NCI-H446 (cell line): Measurements from ENCODE around the gene NUDT16.
"Not testable (repeated sequence)": the region's sequence is repeated elsewhere in the genome, so short reads cannot be mapped to it uniquely, and the experiment has no call there.

Experiments used
- DNase-seq, 2 experiments: peaks; one replicate each; lab custom pipeline; 2025; lab: John Stamatoyannopoulos, UW

Gene NUDT16

DNA sequence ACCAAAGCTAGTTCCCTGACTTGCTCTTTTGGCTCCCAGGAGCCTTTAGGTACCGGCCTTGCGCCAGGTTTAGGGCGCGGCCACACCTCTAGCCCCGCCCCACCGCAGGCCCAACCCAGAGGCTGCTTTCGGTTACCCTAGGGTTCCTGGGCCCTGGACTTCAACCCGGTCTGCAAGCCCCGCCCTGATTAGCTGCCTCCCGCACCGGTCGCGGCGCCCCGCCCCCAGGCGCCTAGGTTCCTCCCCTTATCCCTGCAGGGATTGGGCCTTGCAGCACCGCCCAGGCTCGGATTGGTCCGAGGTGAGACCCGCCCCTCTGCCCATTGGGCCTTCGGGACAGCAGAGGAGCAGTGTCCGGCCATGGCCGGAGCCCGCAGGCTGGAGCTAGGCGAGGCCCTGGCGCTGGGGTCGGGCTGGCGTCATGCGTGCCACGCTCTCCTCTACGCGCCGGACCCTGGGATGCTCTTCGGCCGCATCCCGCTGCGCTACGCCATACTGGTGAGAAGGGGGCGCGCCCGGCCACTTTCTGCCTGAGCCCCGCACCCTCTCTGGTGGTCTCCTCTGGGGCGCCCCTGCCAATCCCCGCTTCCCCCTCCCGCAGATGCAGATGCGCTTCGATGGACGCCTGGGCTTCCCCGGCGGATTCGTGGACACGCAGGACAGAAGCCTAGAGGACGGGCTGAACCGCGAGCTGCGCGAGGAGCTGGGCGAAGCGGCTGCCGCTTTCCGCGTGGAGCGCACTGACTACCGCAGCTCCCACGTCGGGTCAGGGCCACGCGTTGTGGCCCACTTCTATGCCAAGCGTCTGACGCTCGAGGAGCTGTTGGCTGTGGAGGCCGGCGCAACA, at the start of gene NUDT16:
TSS of gene NUDT16 (plus strand) at position 330 of the 847 bp plus-strand sequence. CDS start at position 361, 31 bp downstream.
- peak; percentile 91 to 98 for DNase-seq

GRCh38 chr3:131338948-131339640, 42.5 kb upstream of the NUDT16 start:
- no peak for DNase-seq

DNA sequence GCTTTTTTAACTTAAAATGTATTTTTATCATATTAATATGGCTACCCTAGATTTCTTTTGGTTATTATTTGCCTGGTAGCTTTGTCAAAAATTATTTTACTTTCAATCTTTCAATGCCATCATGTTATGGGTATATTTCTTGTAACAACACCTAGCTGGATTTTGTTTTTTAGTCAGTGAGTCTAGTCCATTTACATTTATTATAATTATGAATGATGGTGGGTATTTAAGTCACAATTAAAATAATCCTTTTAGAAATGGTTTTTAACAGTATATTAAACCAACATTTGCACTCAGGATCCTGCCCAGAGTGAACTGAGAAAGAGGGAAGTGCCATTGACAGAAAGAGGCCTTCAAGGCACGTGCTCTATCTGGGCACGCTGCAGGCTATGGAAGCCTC, 39.8 kb upstream of the NUDT16 start:
- DNase-seq = no peak

- DNase-seq = no peak
Measured at GRCh38 chr3:131348911-131349310, 32.7 kb upstream of the NUDT16 start.

DNA sequence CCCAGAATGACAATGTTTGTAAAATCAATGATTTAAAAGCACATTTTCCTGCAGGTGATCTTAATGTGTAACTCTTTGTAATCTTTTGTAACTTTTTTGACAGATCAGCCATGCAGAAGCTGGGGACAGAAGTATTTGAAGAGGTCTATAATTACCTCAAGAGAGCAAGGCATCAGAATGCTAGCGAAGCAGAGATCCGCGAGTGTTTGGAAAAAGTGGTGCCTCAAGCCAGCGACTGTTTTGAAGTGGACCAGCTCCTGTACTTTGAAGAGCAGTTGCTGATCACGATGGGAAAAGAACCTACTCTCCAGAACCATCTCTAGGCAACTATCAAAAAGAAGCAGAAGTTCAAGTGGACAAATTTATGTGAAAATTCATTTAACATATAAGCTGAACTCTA, 32.1 kb upstream of the NUDT16 start:
- DNase-seq = no peak

- DNase-seq = no peak
Measured at GRCh38 chr3:131349946-131350347, 31.6 kb upstream of the NUDT16 start.

GRCh38 chr3:131350506-131350905, 31.1 kb upstream of the NUDT16 start:
- no peak for DNase-seq

DNA sequence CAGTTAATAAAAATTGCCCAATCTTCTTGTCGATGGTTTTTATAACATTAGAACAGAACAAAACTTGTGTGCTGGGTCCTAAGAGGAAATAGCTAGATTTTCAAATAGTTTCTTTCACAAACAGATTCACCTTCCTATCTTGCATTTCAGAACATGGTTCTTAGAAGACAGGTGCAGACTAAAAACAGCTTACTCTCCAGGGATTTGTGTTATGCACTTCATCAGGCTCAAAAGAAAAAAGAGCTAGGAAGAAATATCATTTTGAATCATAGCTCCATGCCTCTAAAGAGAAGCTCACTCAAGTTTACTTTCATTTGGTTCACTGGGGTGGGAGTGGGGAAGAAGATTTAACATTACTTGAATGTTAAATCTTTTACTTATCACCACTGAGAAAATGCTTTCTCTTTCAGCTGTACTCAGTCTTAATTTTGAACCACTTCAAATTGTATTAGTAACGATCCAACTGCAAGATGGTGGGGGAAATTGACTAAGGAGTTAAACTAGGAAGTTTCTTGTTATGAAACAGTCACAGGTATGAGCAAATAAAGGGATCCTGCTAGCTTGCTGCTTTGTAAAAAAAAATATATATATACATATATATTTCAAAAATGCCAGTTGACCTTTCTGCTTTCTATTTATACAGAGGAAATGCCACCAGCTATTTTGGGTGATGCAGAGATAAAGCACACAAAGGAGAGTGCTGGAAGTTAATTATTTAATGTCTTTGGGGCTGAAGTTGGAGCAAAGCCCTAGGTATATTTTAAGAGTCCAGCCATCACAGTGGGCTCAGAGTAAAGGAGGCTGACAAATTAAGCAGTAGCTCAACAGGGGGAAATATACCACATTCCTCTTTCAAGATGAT, 28.3 kb upstream of the NUDT16 start:
- no peak for DNase-seq

DNA sequence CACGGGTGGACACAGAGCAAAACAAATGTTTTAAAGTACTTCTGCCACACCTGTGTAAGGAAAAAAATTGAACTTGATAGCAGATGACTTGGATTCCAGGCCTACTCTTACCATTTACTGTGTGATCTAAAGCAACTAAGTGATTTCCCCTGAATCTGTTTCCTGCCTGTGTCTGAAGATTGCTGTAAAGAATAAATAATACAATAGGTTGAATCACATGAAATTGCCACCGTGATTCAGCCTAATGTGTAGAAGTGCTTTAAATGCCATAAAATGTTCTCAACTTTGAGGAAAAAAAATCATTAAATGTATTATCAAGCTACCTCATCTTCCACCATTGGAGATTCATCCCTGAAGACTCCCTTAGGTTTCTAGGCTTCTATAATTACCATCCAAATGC, 27.6 kb upstream of the NUDT16 start:
- DNase-seq = no peak

- DNase-seq = no peak
Measured at GRCh38 chr3:131356006-131356595, 25.5 kb upstream of the NUDT16 start.

- DNase-seq = no peak
Measured at GRCh38 chr3:131357275-131357674, 24.3 kb upstream of the NUDT16 start.

- DNase-seq = no peak
Measured at GRCh38 chr3:131360191-131360755, 21.3 kb upstream of the NUDT16 start.

DNA sequence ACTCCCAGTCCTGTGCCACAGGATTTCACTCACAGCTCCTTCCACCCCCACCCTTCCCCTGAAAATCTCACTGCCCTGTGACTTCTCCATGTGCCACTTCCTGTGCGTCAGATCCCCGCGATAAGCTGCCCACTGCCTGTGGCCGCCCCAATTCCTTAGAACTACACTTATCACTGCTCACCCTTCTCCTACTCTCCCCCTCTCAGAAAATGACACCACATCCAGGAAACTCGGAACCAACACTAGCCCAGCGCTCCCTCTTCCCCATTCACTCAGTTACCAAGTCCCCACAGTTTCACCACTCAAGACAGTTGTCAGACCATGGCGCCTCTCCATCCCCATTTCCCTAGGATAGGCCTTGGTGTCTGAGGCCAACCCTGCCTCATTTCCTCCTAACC, 20.5 kb upstream of the NUDT16 start:
- DNase-seq = not testable (repeated sequence)

- no peak for DNase-seq
Measured at GRCh38 chr3:131361464-131362421, 19.8 kb upstream of the NUDT16 start.

DNA sequence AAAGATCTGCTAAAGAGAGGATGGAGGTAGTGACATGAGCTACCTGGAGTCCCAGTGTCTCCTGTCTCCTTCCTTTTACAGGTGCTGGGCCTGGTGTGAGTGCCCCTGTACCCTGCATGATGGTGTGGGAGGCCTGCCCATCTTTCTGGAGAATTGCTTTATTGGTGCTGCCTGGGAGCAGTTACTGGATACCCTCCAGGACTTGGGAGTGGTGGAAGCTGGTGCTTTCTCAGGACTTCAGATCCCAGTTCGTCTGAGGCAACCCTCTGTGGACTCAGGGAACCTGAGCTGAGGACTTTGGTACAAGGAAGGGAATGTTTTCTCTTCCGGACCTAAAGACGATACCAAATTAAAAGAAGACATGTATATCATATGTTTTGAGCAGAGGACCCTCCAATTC, 18.3 kb upstream of the NUDT16 start:
- DNase-seq = no peak

DNA sequence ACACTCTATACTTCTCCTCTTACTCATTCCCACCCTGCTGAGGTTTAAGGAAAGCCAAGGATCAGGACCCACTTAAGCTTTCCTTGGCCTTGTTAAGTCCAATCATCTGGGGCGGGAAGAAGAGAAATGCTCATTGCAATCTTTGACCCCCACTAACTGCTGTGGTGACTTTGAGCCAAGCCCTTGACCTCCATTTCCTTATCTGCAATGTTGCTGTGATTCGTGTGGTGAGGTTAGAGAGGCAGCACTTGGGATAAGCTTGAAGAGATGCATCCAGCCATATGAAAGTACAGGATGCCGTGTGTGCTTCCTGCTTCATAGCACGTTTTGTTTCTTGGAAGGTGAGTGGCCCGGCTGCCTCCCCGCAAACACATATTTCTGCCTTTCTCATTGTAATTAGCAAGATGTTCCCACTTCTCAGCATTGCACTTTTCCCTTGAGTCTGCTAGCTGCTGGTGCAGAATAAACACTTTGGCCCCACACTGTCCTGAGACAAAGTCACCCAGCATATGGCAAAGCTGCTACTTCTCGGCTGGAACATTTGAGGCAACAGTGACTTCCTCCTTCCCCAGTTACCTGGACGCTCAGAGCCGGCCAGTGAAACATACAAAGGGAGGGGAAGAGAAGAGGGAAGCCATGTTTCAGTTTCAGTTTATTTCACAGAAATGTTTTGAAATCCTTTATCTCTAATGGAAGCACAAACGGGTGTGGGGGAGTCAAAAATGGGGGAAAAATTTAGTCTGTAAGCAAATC, 10.5 kb upstream of the NUDT16 start:
- no peak for DNase-seq

DNA sequence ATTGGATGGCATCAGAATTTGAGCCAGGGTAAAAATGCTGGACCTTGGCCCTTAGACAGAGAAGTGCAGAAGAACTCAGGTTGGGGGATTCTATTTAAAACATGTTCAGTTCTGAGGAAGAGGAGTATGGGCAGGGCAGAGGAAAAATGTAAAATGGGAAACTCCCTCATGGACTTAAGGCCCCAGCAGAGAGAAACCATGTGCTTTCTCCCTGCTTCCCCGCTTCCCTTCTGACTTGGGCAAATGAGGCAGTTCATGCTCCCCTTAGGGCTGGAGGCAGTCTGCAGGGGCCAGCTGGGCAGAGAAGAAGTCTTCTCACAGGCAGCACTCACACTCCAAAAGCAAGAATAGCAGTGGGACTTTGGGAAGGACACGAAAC, 9.9 kb upstream of the NUDT16 start:
- no peak for DNase-seq

DNA sequence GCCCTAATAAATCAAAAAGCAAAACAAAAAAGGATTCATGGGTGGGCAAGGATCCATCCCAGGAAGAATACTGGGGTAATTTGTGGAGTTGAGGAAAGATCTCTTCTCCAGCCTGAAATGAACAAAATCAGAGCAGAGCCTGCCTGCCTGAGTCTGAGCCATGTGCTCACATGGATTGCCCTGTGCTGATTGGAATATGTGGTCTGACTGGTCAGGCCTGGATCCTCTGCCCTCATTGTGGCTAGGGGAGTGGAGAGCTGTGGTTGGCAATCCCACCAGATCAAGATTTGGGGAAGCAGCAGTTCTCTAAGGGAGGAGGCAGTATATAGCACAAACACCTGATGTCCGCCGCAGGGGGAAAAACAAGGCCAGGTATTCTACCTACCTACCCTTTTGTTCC, 6.8 kb upstream of the NUDT16 start:
- no peak for DNase-seq

GRCh38 chr3:131380821-131381444, 641 bp upstream of the NUDT16 start:
- not testable (repeated sequence) for DNase-seq
